Stimulated activated CD4-positive, alpha-beta T cell treated with anti-CD3 and anti-CD28 coated beads, Interleukin-4, amount 100 ng/mL, for 48 hours (primary cell): ENCODE measurements around the gene MYO15B.
A peak's percentile ranks its signal among the peaks of the same experiment; 100 is the strongest.

Experiments used
- DNase-seq, 2 donors: peaks; one replicate each; pipeline ENCODE4 v3.0.0-alpha.2; 2020; ENCODE audit warnings: low read depth in 2 of 2

MYO15B gene

GRCh38 chr17:75602644-75603043, 15.0 kb downstream of the MYO15B start:
- DNase-seq: no peak

- no peak for DNase-seq
These were observed 15.5 kb downstream of the MYO15B start for GRCh38 chr17:75603123-75603522.

GRCh38 chr17:75604034-75604695, 16.6 kb downstream of the MYO15B start:
- DNase-seq: no peak

- DNase-seq: no peak
These were observed 18.2 kb downstream of the MYO15B start for GRCh38 chr17:75605790-75606189.

- DNase-seq: no peak
These were observed 19.5 kb downstream of the MYO15B start for GRCh38 chr17:75607086-75607485.

GRCh38 chr17:75610103-75610984, 22.7 kb downstream of the MYO15B start:
- DNase-seq: no peak

GRCh38 chr17:75611851-75612429, 24.3 kb downstream of the MYO15B start:
- DNase-seq: no peak

GRCh38 chr17:75612906-75613626, 25.5 kb downstream of the MYO15B start:
- no peak for DNase-seq

- no peak for DNase-seq
These were observed 26.4 kb downstream of the MYO15B start for GRCh38 chr17:75614006-75614405.

- DNase-seq: no peak
These were observed 27.1 kb downstream of the MYO15B start for GRCh38 chr17:75614556-75615270.

GRCh38 chr17:75615301-75615700, 27.7 kb downstream of the MYO15B start:
- DNase-seq: no peak

GRCh38 chr17:75616521-75617122, 29.0 kb downstream of the MYO15B start:
- DNase-seq: no peak

- no peak for DNase-seq
These were observed 29.6 kb downstream of the MYO15B start for GRCh38 chr17:75617218-75617617.

- no peak for DNase-seq
These were observed 30.1 kb downstream of the MYO15B start for GRCh38 chr17:75617675-75618074.

GRCh38 chr17:75619506-75620431, 32.2 kb downstream of the MYO15B start:
- peak; percentile 19 to 28 for DNase-seq

- no peak for DNase-seq
These were observed 33.9 kb downstream of the MYO15B start for GRCh38 chr17:75621489-75621888.

- no peak for DNase-seq
These were observed 34.5 kb downstream of the MYO15B start for GRCh38 chr17:75622076-75622475.

GRCh38 chr17:75622771-75623273, 35.2 kb downstream of the MYO15B start:
- no peak for DNase-seq

- no peak for DNase-seq
These were observed 35.8 kb downstream of the MYO15B start for GRCh38 chr17:75623386-75623785.

GRCh38 chr17:75624021-75624420, 36.4 kb downstream of the MYO15B start:
- no peak for DNase-seq
